Measurements from ENCODE around the gene MCU. TPM values are rescaled to one million over a fixed set of nuclear protein-coding genes. Genes with fewer than 3 reads are reported as not detected.

The MCU gene
- total RNA-seq, 1 experiment from 2014 or later, result 70.2 TPM

- no peak for TF ChIP-seq CTCF (IDR thresholded peaks at IDR 0.05; ENCODE audit: unreplicated experiment)
- peaks cover 57% of the 10 kb centered on the region for H3K4me1 Mint-ChIP-seq (ENCODE audit: low read depth, unreplicated experiment)
- CTCF ChIA-PET, result interaction anchor here (0.5 to 1.5 kb wide), 13 partner anchors 9 to 410 kb away, joined by 3 to 23 read pairs (median 3); partner anchors contain the start of gene MICU1
- peaks cover 38% of the 10 kb centered on the region for H3K36me3 Mint-ChIP-seq (ENCODE audit: insufficient read depth, unreplicated experiment)
- BruUV-seq (replicated peaks), result no TSS peak
- no peaks in the 10 kb centered on the region for H3K9me3 Mint-ChIP-seq (ENCODE audit: low read depth, unreplicated experiment)
- intact Hi-C loops (cut with micrococcal nuclease; ENCODE audit: unreplicated experiment), result no loop called here
- DNase-seq, result peak; percentile 67
- peak overlapping the region; percentile 77 for H3K27ac Mint-ChIP-seq (ENCODE audit: unreplicated experiment)
- no peaks in the 10 kb centered on the region for H3K27me3 Mint-ChIP-seq (ENCODE audit: unreplicated experiment)
- H3K4me3 Mint-ChIP-seq (ENCODE audit: low read depth, unreplicated experiment), result peak overlapping the region; percentile 27
These were observed 3.7 kb upstream of the MCU start for GRCh38 chr10:72688208-72688651.

- H3K4me1 Mint-ChIP-seq (ENCODE audit: low read depth, unreplicated experiment), result peaks cover 62% of the 10 kb centered on the region
- CTCF ChIA-PET, result interaction anchor here (0.6 kb wide), 2 partner anchors 10 to 89 kb away, joined by 3 to 4 read pairs; no protein-coding TSS in a partner anchor
- H3K27ac Mint-ChIP-seq (ENCODE audit: unreplicated experiment), result no peak overlapping the region
These were observed 2.3 kb upstream of the MCU start for GRCh38 chr10:72689660-72690059.

GRCh38 chr10:72690071-72690755 lies 1.7 kb upstream of the MCU start:
- intact Hi-C loops (cut with micrococcal nuclease; ENCODE audit: unreplicated experiment), result loop anchor here (5.0 to 10.0 kb wide), 3 partner anchors 125 to 328 kb away; no protein-coding TSS in a partner anchor
- CTCF ChIA-PET, result interaction anchor here (0.6 to 2.4 kb wide), 6 partner anchors 9 to 144 kb away, joined by 3 to 8 read pairs (median 4); no protein-coding TSS in a partner anchor
- DNase-seq, result peak; percentile 17

More at GRCh38 chr10:72689660-72690059, 2.3 kb upstream of the MCU start:
- TF ChIP-seq CTCF (IDR thresholded peaks at IDR 0.05; ENCODE audit: unreplicated experiment), result no peak
- no peaks in the 10 kb centered on the region for H3K27me3 Mint-ChIP-seq (ENCODE audit: unreplicated experiment)
- no peak overlapping the region for H3K4me3 Mint-ChIP-seq (ENCODE audit: low read depth, unreplicated experiment)
- DNase-seq, result no peak
- H3K36me3 Mint-ChIP-seq (ENCODE audit: insufficient read depth, unreplicated experiment), result peaks cover 45% of the 10 kb centered on the region
- H3K9me3 Mint-ChIP-seq (ENCODE audit: low read depth, unreplicated experiment), result no peaks in the 10 kb centered on the region
- intact Hi-C loops (cut with micrococcal nuclease; ENCODE audit: unreplicated experiment), result loop anchor here (5.0 to 10.0 kb wide), 3 partner anchors 125 to 327 kb away; no protein-coding TSS in a partner anchor
- no TSS peak for BruUV-seq (replicated peaks)

GRCh38 chr10:72691470-72691862 lies 477 bp upstream of the MCU start:
- intact Hi-C loops (cut with micrococcal nuclease; ENCODE audit: unreplicated experiment), result loop anchor here (5.0 to 10.0 kb wide), 3 partner anchors 127 to 329 kb away; no protein-coding TSS in a partner anchor
- TSS peak; percentile 51 for BruUV-seq (replicated peaks)
- no peaks in the 10 kb centered on the region for H3K9me3 Mint-ChIP-seq (ENCODE audit: low read depth, unreplicated experiment)
- no peak for DNase-seq
- TF ChIP-seq CTCF (IDR thresholded peaks at IDR 0.05; ENCODE audit: unreplicated experiment), result no peak
- H3K27me3 Mint-ChIP-seq (ENCODE audit: unreplicated experiment), result no peaks in the 10 kb centered on the region
- H3K4me3 Mint-ChIP-seq (ENCODE audit: low read depth, unreplicated experiment), result peak overlapping the region; percentile 84
- H3K4me1 Mint-ChIP-seq (ENCODE audit: low read depth, unreplicated experiment), result peaks cover 60% of the 10 kb centered on the region
- H3K36me3 Mint-ChIP-seq (ENCODE audit: insufficient read depth, unreplicated experiment), result peaks cover 38% of the 10 kb centered on the region
- H3K27ac Mint-ChIP-seq (ENCODE audit: unreplicated experiment), result peak overlapping the region; percentile 27
- CTCF ChIA-PET, result interaction anchor here (0.5 to 2.4 kb wide), 8 partner anchors 15 to 533 kb away, joined by 3 to 8 read pairs (median 4); partner anchors contain the start of gene MICU1

More at GRCh38 chr10:72690071-72690755, 1.7 kb upstream of the MCU start:
- H3K36me3 Mint-ChIP-seq (ENCODE audit: insufficient read depth, unreplicated experiment), result peaks cover 40% of the 10 kb centered on the region
- peak overlapping the region; percentile 4 for H3K27ac Mint-ChIP-seq (ENCODE audit: unreplicated experiment)
- H3K27me3 Mint-ChIP-seq (ENCODE audit: unreplicated experiment), result no peaks in the 10 kb centered on the region
- H3K4me3 Mint-ChIP-seq (ENCODE audit: low read depth, unreplicated experiment), result no peak overlapping the region
- no peaks in the 10 kb centered on the region for H3K9me3 Mint-ChIP-seq (ENCODE audit: low read depth, unreplicated experiment)
- peaks cover 62% of the 10 kb centered on the region for H3K4me1 Mint-ChIP-seq (ENCODE audit: low read depth, unreplicated experiment)
- TF ChIP-seq CTCF (IDR thresholded peaks at IDR 0.05; ENCODE audit: unreplicated experiment), result no peak
- no TSS peak for BruUV-seq (replicated peaks)

All from Calu3 (cell line).